GM19240 (cell line): ENCODE results near the gene CES3.
A peak's percentile ranks its signal among the peaks of the same experiment; 100 is the strongest.

Source experiments
- DNase-seq: peaks from one replicate; pipeline ENCODE4 v3.0.0; 2011; ENCODE audit warnings: low spot score; ENCODE audit not compliant: insufficient read length

The CES3 gene

GRCh38 chr16:67001726-67002125 is 40.7 kb downstream of the CES3 start:
- DNase-seq = no peak

- no peak for DNase-seq
Measured at GRCh38 chr16:67006930-67007658, 46.0 kb downstream of the CES3 start.

GRCh38 chr16:67009158-67009557 is 48.1 kb downstream of the CES3 start:
- no peak for DNase-seq

- DNase-seq = no peak
Measured at GRCh38 chr16:67011274-67011673, 50.2 kb downstream of the CES3 start.

- DNase-seq = no peak
Measured at GRCh38 chr16:67013233-67013822, 52.3 kb downstream of the CES3 start.

GRCh38 chr16:67013823-67014633 is 53.0 kb downstream of the CES3 start:
- no peak for DNase-seq

GRCh38 chr16:67014634-67015312 is 53.7 kb downstream of the CES3 start:
- DNase-seq = no peak

GRCh38 chr16:67015313-67015731 is 54.3 kb downstream of the CES3 start:
- no peak for DNase-seq

- DNase-seq = no peak
Measured at GRCh38 chr16:67016143-67016542, 55.1 kb downstream of the CES3 start.

GRCh38 chr16:67016681-67017420 is 55.8 kb downstream of the CES3 start:
- DNase-seq = no peak

GRCh38 chr16:67017421-67017750 is 56.3 kb downstream of the CES3 start:
- DNase-seq = no peak

- peak; percentile 74 for DNase-seq
Measured at GRCh38 chr16:67017810-67018488, 56.9 kb downstream of the CES3 start.

- no peak for DNase-seq
Measured at GRCh38 chr16:67019171-67019570, 58.1 kb downstream of the CES3 start.

- no peak for DNase-seq
Measured at GRCh38 chr16:67021321-67021720, 60.3 kb downstream of the CES3 start.

- DNase-seq = no peak
Measured at GRCh38 chr16:67022531-67023214, 61.6 kb downstream of the CES3 start.

- no peak for DNase-seq
Measured at GRCh38 chr16:67023689-67024088, 62.6 kb downstream of the CES3 start.
